BE2C (cell line): ENCODE measurements around the gene PAX3.

ENCODE experiments used
- DNase-seq: peaks from one replicate; pipeline ENCODE4 v3.0.0-alpha.2; 2020
- H3K27me3 ChIP-seq: fragments of 250-450 bp; sonication (Bioruptor Pico); 2 replicates; pipeline ENCODE4 v1.5.1; 2020; ENCODE audit warnings: mild to moderate bottlenecking
- H3K36me3 ChIP-seq: fragments of 250-450 bp; sonication (Bioruptor Pico); 2 replicates; pipeline ENCODE4 v1.5.1; 2020; ENCODE audit warnings: mild to moderate bottlenecking
- H3K4me1 ChIP-seq: fragments of 250-450 bp; sonication (Bioruptor Pico); 2 replicates; pipeline ENCODE4 v1.5.1; 2020
- H3K4me3 ChIP-seq: 2 replicates; pipeline ENCODE4 v1.5.1; 2011; ENCODE audit warnings: low read depth, low read length
- H3K9me3 ChIP-seq: fragments of 250-450 bp; sonication (Bioruptor Pico); 2 replicates; pipeline ENCODE4 v1.5.1; 2020
- CTCF ChIP-seq: IDR thresholded peaks from 2 replicates; pipeline ENCODE4 v1.5.1; 2012; ENCODE audit warnings: mild to moderate bottlenecking, low read depth, low read length

The PAX3 gene

GRCh38 chr2:222290736-222291484, 7.9 kb downstream of the PAX3 start:
- Histone ChIP-seq H3K4me3 (no peak overlapping the region), H3K36me3 (no peaks in the 10 kb centered on the region), H3K9me3 (no peaks in the 10 kb centered on the region), H3K27me3 (peaks cover 99% of the 10 kb centered on the region), H3K4me1 (no peaks in the 10 kb centered on the region)
- DNase-seq, result no peak
- TF ChIP-seq CTCF, result no peak

GRCh38 chr2:222290401-222290735, 8.4 kb downstream of the PAX3 start:
- H3K36me3 ChIP-seq, result no peaks in the 10 kb centered on the region
- no peak overlapping the region for H3K4me3 ChIP-seq

GRCh38 chr2:222289278-222290160, 9.3 kb downstream of the PAX3 start:
- DNase-seq, result no peak
- H3K27me3 ChIP-seq, result peaks cover 99% of the 10 kb centered on the region

More at GRCh38 chr2:222290401-222290735, 8.4 kb downstream of the PAX3 start:
- no peak for TF ChIP-seq CTCF
- Histone ChIP-seq H3K4me1 (no peaks in the 10 kb centered on the region), H3K27me3 (peaks cover 98% of the 10 kb centered on the region), H3K9me3 (no peaks in the 10 kb centered on the region)
- no peak for DNase-seq

GRCh38 chr2:222288590-222289277, 10.1 kb downstream of the PAX3 start:
- Histone ChIP-seq H3K36me3 (no peaks in the 10 kb centered on the region), H3K9me3 (no peaks in the 10 kb centered on the region), H3K27me3 (peaks cover 99% of the 10 kb centered on the region), H3K4me1 (no peaks in the 10 kb centered on the region), H3K4me3 (no peak overlapping the region)
- TF ChIP-seq CTCF, result no peak
- no peak for DNase-seq

More at GRCh38 chr2:222289278-222290160, 9.3 kb downstream of the PAX3 start:
- no peak for TF ChIP-seq CTCF
- Histone ChIP-seq H3K36me3 (no peaks in the 10 kb centered on the region), H3K4me3 (no peak overlapping the region), H3K9me3 (no peaks in the 10 kb centered on the region), H3K4me1 (no peaks in the 10 kb centered on the region)

GRCh38 chr2:222287862-222288479, 10.8 kb downstream of the PAX3 start:
- Histone ChIP-seq H3K36me3 (no peaks in the 10 kb centered on the region), H3K9me3 (no peaks in the 10 kb centered on the region), H3K4me1 (no peaks in the 10 kb centered on the region), H3K27me3 (peaks cover 99% of the 10 kb centered on the region), H3K4me3 (no peak overlapping the region)
- no peak for TF ChIP-seq CTCF
- no peak for DNase-seq
